Measurements from ENCODE around the gene GPI. TPM values are rescaled to one million over a fixed set of nuclear protein-coding genes. Genes with fewer than 3 reads are reported as not detected.
A peak's percentile ranks its signal among the peaks of the same experiment; 100 is the strongest.

GPI gene
- total RNA-seq, 5 donors from 2014 or later (not counting 1 experiment from before 2014, with no cell fraction given), result 108 to 132 (median 126) TPM

DNA sequence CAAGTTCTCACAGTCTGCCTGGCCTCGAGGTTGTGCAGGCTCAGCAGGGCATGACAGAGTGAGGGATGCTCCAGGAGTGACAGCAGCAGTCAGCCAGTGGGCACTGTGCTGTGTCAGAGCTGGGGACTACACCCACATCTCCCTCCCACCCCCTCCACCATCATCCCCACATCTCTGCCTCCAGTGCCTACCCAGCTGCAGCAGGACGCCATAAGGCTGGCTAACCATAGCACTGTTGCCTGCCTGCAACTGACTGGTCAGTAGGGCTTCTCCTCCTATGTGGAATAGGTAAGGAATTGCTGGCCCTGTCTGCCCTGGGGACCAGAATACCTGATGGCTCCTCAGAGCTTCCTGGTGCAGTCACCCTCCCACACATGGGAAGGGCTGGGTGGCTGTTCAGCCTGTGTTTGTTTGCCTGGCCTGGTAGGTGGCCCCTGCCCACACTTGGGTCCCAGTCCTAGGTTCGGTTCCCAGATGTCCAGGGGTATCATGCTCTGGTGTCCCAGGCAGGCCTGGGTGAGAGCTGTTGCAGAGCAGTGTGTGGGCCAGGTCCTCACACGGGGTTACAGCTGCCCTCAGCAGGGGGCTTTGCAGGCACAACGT is 15.7 kb downstream of the GPI start:
- H3K27me3 ChIP-seq (replicated peaks in 1 of 2; ENCODE audit: control insufficient read depth in 2 of 2, extremely low read depth in 1 of 2, insufficient read depth in 2 of 2, low read length in 1 of 2), result no peaks in the 10 kb centered on the region
- ChIA-PET POLR2A (no interaction called here), CTCF (no interaction called here)
- no peaks in the 10 kb centered on the region for H3K9me3 ChIP-seq
- H3K4me3 Mint-ChIP-seq, result no peak overlapping the region
- H3K36me3 ChIP-seq (ENCODE audit: control insufficient read depth in 2 of 2, extremely low read depth in 1 of 2, insufficient read depth in 1 of 2, low read length in 1 of 2), result peaks cover 13 to 78% of the 10 kb centered on the region in 2 donors
- no peak overlapping the region for H3K27ac ChIP-seq (ENCODE audit: low read length)
- H3K36me3 Mint-ChIP-seq, result peaks cover 62% of the 10 kb centered on the region
- no peak for DNase-seq
- no peak for ATAC-seq (replicated peaks in 1 of 4)
- H3K27me3 Mint-ChIP-seq, result no peaks in the 10 kb centered on the region
- H3K4me1 Mint-ChIP-seq, result peaks cover 0 to 5% (median 4%) of the 10 kb centered on the region in 3 donors
- no peak overlapping the region for H3K4me3 ChIP-seq (ENCODE audit: control insufficient read depth in 1 of 2, extremely low read depth in 1 of 2, low read length in 1 of 2)
- no peaks in the 10 kb centered on the region for H3K9me3 Mint-ChIP-seq
- H3K27ac Mint-ChIP-seq, result no peak overlapping the region
- H3K4me1 ChIP-seq (ENCODE audit: control insufficient read depth in 1 of 2, extremely low read depth in 1 of 2, insufficient read depth in 2 of 2, low read length in 2 of 2), result no peaks in the 10 kb centered on the region
- 96% methylated on average over 4 of the region's 5 CpGs for WGBS (ENCODE audit: insufficient coverage)

DNA sequence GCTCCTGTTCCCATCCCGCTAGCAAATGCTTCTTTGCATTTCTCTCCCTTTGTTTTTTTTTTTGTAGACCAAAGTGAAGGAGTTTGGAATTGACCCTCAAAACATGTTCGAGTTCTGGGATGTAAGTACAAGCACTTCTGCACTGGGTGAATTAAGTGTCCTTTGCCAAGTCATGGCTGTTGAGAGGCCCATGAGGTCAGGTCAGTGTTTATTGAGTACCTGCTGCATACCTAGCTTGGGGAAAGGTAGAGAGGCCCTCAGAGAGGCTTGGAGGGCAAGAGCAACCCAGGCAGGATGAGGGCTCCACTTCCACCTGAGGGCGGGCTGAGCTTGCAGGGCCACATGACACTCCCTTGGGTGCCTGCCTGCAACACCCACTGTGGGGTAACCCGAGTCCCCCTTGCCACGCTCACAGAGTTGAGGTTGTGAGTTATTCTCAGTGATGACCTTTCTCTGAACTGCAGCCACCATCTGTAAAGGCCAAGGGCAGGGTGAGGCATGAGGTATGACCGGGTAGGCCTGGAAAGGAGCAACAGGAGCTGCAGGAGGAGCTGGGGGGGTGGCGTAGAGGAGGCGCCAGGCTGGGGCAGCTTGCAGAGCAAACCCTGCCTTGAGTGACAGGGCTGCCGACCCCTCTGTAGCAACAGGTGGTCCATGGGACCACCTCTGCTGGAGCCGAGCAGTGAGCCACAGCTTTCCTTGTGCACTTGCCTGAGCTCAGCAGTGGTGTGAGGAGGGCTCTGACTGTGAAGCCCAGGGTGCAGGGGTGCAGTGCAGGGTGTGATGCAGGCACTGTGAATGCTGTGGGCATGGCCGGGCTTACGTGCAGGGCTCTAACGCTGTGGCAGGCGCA is 16.6 kb downstream of the GPI start:
- DNase-seq (no peak), ATAC-seq (replicated peaks in 1 of 4) (no peak)
- Mint-ChIP-seq H3K27ac (no peak overlapping the region), H3K4me1 (peaks cover 0 to 12% (median 4%) of the 10 kb centered on the region in 3 donors), H3K4me3 (no peak overlapping the region), H3K27me3 (no peaks in the 10 kb centered on the region), H3K36me3 (peaks cover 68% of the 10 kb centered on the region), H3K9me3 (no peaks in the 10 kb centered on the region)
- ChIA-PET CTCF (no interaction called here), POLR2A (no interaction called here)
- Histone ChIP-seq H3K27me3 (replicated peaks in 1 of 2; ENCODE audit: control insufficient read depth in 2 of 2, extremely low read depth in 1 of 2, insufficient read depth in 2 of 2, low read length in 1 of 2) (no peaks in the 10 kb centered on the region), H3K36me3 (ENCODE audit: control insufficient read depth in 2 of 2, extremely low read depth in 1 of 2, insufficient read depth in 1 of 2, low read length in 1 of 2) (peaks cover 13 to 83% of the 10 kb centered on the region in 2 donors), H3K4me1 (ENCODE audit: control insufficient read depth in 1 of 2, extremely low read depth in 1 of 2, insufficient read depth in 2 of 2, low read length in 2 of 2) (no peaks in the 10 kb centered on the region), H3K9me3 (no peaks in the 10 kb centered on the region), H3K27ac (ENCODE audit: low read length) (no peak overlapping the region), H3K4me3 (ENCODE audit: control insufficient read depth in 1 of 2, extremely low read depth in 1 of 2, low read length in 1 of 2) (no peak overlapping the region)
- 95% methylated on average over 13 of the region's 14 CpGs for WGBS (ENCODE audit: insufficient coverage)

- H3K4me1 Mint-ChIP-seq, result peaks cover 0 to 12% (median 4%) of the 10 kb centered on the region in 3 donors
- H3K4me3 Mint-ChIP-seq, result no peak overlapping the region
- no peaks in the 10 kb centered on the region for H3K4me1 ChIP-seq (ENCODE audit: control insufficient read depth in 1 of 2, extremely low read depth in 1 of 2, insufficient read depth in 2 of 2, low read length in 2 of 2)
- H3K36me3 ChIP-seq (ENCODE audit: control insufficient read depth in 2 of 2, extremely low read depth in 1 of 2, insufficient read depth in 1 of 2, low read length in 1 of 2), result peaks cover 13 to 86% of the 10 kb centered on the region in 2 donors
- no peak overlapping the region for H3K27ac Mint-ChIP-seq
- no peak overlapping the region for H3K27ac ChIP-seq (ENCODE audit: low read length)
- peaks cover 66% of the 10 kb centered on the region for H3K36me3 Mint-ChIP-seq
- DNase-seq (no peak), ATAC-seq (replicated peaks in 1 of 4) (no peak)
- ChIA-PET CTCF (no interaction called here), POLR2A (no interaction called here)
- H3K27me3 Mint-ChIP-seq, result no peaks in the 10 kb centered on the region
- WGBS (ENCODE audit: insufficient coverage), result 80% methylated on average over 1 of the region's 4 CpGs
- H3K9me3 ChIP-seq, result no peaks in the 10 kb centered on the region
- no peak overlapping the region for H3K4me3 ChIP-seq (ENCODE audit: control insufficient read depth in 1 of 2, extremely low read depth in 1 of 2, low read length in 1 of 2)
- H3K27me3 ChIP-seq (replicated peaks in 1 of 2; ENCODE audit: control insufficient read depth in 2 of 2, extremely low read depth in 1 of 2, insufficient read depth in 2 of 2, low read length in 1 of 2), result no peaks in the 10 kb centered on the region
- H3K9me3 Mint-ChIP-seq, result no peaks in the 10 kb centered on the region
Measured at GRCh38 chr19:34382471-34382870, 17.5 kb downstream of the GPI start.

DNA sequence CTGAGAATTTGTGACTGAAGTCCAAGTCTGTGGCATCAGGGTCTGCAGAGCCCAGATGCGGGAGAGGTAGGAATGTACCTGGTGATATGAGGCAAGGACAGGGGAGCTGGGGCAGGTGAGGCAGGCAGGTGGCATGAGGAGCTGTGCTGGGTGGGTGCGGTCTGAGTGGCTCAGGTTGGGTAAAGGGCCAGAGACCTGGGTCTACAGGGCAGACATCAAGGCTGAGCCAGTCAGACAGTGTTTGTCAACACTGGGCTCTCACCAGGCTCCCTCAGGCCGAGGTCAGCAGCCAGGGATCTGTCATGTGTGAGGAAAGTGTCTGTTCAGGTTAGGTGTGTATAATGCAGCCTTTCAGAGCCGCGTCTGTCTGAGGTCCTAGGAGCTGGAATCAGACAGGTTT is 18.6 kb downstream of the GPI start:
- H3K4me1 Mint-ChIP-seq, result peaks cover 0 to 12% (median 4%) of the 10 kb centered on the region in 3 donors
- ChIA-PET CTCF (no interaction called here), POLR2A (no interaction called here)
- no peaks in the 10 kb centered on the region for H3K4me1 ChIP-seq (ENCODE audit: control insufficient read depth in 1 of 2, extremely low read depth in 1 of 2, insufficient read depth in 2 of 2, low read length in 2 of 2)
- no peaks in the 10 kb centered on the region for H3K27me3 ChIP-seq (replicated peaks in 1 of 2; ENCODE audit: control insufficient read depth in 2 of 2, extremely low read depth in 1 of 2, insufficient read depth in 2 of 2, low read length in 1 of 2)
- H3K27me3 Mint-ChIP-seq, result no peaks in the 10 kb centered on the region
- H3K9me3 Mint-ChIP-seq, result no peaks in the 10 kb centered on the region
- H3K27ac ChIP-seq (ENCODE audit: low read length), result no peak overlapping the region
- ATAC-seq (replicated peaks in 1 of 4) (no peak), DNase-seq (no peak)
- peaks cover 11 to 88% of the 10 kb centered on the region in 2 donors for H3K36me3 ChIP-seq (ENCODE audit: control insufficient read depth in 2 of 2, extremely low read depth in 1 of 2, insufficient read depth in 1 of 2, low read length in 1 of 2)
- H3K4me3 ChIP-seq (ENCODE audit: control insufficient read depth in 1 of 2, extremely low read depth in 1 of 2, low read length in 1 of 2), result no peak overlapping the region
- no peak overlapping the region for H3K4me3 Mint-ChIP-seq
- H3K36me3 Mint-ChIP-seq, result peaks cover 60% of the 10 kb centered on the region
- no peaks in the 10 kb centered on the region for H3K9me3 ChIP-seq
- H3K27ac Mint-ChIP-seq, result peak overlapping the region; percentile 27 to 48
- 98% methylated on average over 5 of the region's 5 CpGs for WGBS (ENCODE audit: insufficient coverage)

- peaks cover 47% of the 10 kb centered on the region for H3K36me3 Mint-ChIP-seq
- no peak for ATAC-seq (replicated peaks in 1 of 4)
- H3K4me3 Mint-ChIP-seq, result no peak overlapping the region
- H3K4me3 ChIP-seq (ENCODE audit: control insufficient read depth in 1 of 2, extremely low read depth in 1 of 2, low read length in 1 of 2), result no peak overlapping the region
- 94% methylated on average over 9 of the region's 9 CpGs for WGBS (ENCODE audit: insufficient coverage)
- no peaks in the 10 kb centered on the region for H3K4me1 ChIP-seq (ENCODE audit: control insufficient read depth in 1 of 2, extremely low read depth in 1 of 2, insufficient read depth in 2 of 2, low read length in 2 of 2)
- peaks cover 16 to 86% of the 10 kb centered on the region in 2 donors for H3K36me3 ChIP-seq (ENCODE audit: control insufficient read depth in 2 of 2, extremely low read depth in 1 of 2, insufficient read depth in 1 of 2, low read length in 1 of 2)
- no peak overlapping the region for H3K27ac ChIP-seq (ENCODE audit: low read length)
- peak overlapping the region in 1 of 2 donors; percentile 49 for H3K27ac Mint-ChIP-seq
- POLR2A ChIA-PET, result no interaction called here
- CTCF ChIA-PET, result interaction anchor here in 1 of 2 donors (0.6 kb wide), 1 partner anchor 18 kb away, joined by 3 read pairs; no protein-coding TSS in a partner anchor
- H3K27me3 Mint-ChIP-seq, result no peaks in the 10 kb centered on the region
- no peaks in the 10 kb centered on the region for H3K27me3 ChIP-seq (replicated peaks in 1 of 2; ENCODE audit: control insufficient read depth in 2 of 2, extremely low read depth in 1 of 2, insufficient read depth in 2 of 2, low read length in 1 of 2)
- H3K9me3 ChIP-seq, result peaks cover 4% of the 10 kb centered on the region
- DNase-seq, result no peak
- peaks cover 0 to 12% (median 4%) of the 10 kb centered on the region in 3 donors for H3K4me1 Mint-ChIP-seq
- no peaks in the 10 kb centered on the region for H3K9me3 Mint-ChIP-seq
Measured at GRCh38 chr19:34386645-34387445, 21.8 kb downstream of the GPI start.

GRCh38 chr19:34387446-34387810 is 22.4 kb downstream of the GPI start:
- peaks cover 0 to 12% (median 4%) of the 10 kb centered on the region in 3 donors for H3K4me1 Mint-ChIP-seq
- H3K27ac Mint-ChIP-seq, result no peak overlapping the region
- ChIA-PET CTCF (no interaction called here), POLR2A (no interaction called here)
- no peak for DNase-seq
- Histone ChIP-seq H3K4me3 (ENCODE audit: control insufficient read depth in 1 of 2, extremely low read depth in 1 of 2, low read length in 1 of 2) (no peak overlapping the region), H3K36me3 (ENCODE audit: control insufficient read depth in 2 of 2, extremely low read depth in 1 of 2, insufficient read depth in 1 of 2, low read length in 1 of 2) (peaks cover 16 to 86% of the 10 kb centered on the region in 2 donors), H3K27me3 (replicated peaks in 1 of 2; ENCODE audit: control insufficient read depth in 2 of 2, extremely low read depth in 1 of 2, insufficient read depth in 2 of 2, low read length in 1 of 2) (no peaks in the 10 kb centered on the region), H3K4me1 (ENCODE audit: control insufficient read depth in 1 of 2, extremely low read depth in 1 of 2, insufficient read depth in 2 of 2, low read length in 2 of 2) (no peaks in the 10 kb centered on the region), H3K27ac (ENCODE audit: low read length) (no peak overlapping the region), H3K9me3 (peaks cover 4% of the 10 kb centered on the region)
- H3K4me3 Mint-ChIP-seq, result no peak overlapping the region
- peaks cover 46% of the 10 kb centered on the region for H3K36me3 Mint-ChIP-seq
- no peaks in the 10 kb centered on the region for H3K27me3 Mint-ChIP-seq
- WGBS (ENCODE audit: insufficient coverage), result 100% methylated on average over 1 of the region's 1 CpG
- H3K9me3 Mint-ChIP-seq, result no peaks in the 10 kb centered on the region
- no peak for ATAC-seq (replicated peaks in 1 of 4)
